RWPE1 (cell line): ENCODE data around the gene CACFD1.

ENCODE experiments used
- CTCF ChIA-PET: fragments of 350-600 bp; sonication (Branson Sonifier 250); formaldehyde crosslinking; extraction: SDS; loops from one replicate; lab custom pipeline; 2021; lab: Yijun Ruan, JAX
- POLR2A ChIA-PET: fragments of 400-600 bp; formaldehyde crosslinking; extraction: SDS; loops from one replicate; lab custom pipeline; 2020; ENCODE audit warnings: antibody characterized with exemption; ENCODE audit not compliant: low non-redundant PET; lab: Yijun Ruan, JAX
- DNase-seq: peaks from one replicate; pipeline ENCODE4 v3.0.0; 2012; ENCODE audit warnings: low spot score
- H3K27ac ChIP-seq: fragments of 450-650 bp; 2 replicates; pipeline ENCODE4 v1.5.1; 2017
- CTCF ChIP-seq: fragments of 450-650 bp; conservative IDR thresholded peaks from 2 replicates; pipeline ENCODE4 v1.5.1; 2017; ENCODE audit warnings: low read depth, mild to moderate bottlenecking

The CACFD1 gene

DNA sequence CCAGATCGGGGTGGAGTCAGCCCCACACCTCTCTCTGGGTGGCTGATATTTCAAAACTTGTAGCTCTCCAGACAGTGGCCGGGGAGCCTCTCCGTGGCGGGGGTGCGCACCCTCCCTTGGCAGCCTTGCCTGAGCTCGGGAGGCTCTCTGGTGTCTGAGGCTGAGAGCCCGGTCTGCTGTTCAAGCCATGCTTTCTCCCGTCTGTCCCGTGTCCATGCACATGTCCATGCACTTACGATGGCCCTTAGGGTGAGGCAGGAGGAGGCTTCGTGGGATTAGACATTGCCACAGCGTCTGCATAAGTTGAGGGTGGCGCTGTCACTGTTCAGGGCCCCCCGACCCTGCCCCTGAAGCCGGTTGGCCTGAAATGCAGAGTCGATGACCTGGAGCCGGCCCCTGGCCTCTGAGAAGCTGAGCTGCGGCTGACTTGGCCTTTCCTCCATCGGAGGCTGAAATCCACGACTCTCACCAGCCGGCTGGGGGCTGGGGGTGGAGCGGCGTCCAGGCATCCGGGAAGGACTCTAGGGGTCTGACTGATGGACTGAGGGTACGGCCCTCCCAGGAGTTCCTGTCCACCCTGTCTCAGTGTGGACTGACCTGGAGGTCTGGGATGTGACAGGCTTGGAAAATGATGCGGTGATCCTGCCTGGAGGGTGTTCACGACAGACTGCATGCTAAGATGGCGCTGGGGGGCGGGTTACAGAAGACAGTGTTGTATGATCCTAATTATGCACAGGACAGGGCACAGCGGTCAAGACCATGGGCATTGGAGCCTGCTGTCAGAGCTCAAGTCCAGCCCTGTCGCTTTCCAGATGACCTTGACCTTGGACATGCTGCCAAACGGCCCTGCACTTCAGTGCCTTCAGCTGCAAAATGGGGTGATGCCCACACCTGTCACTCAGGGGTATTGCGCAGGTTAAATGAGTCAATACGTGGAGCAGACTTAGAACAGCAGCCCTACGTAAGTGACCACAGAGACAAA is 37.4 kb downstream of the CACFD1 start:
- no peak overlapping the region for H3K27ac ChIP-seq
- no peak for TF ChIP-seq CTCF
- ChIA-PET POLR2A (no interaction called here), CTCF (interaction anchor here (0.6 to 1.2 kb wide), 4 partner anchors 11 to 311 kb away, joined by 3 to 5 read pairs (median 4); no protein-coding TSS in a partner anchor)
- DNase-seq = no peak

DNA sequence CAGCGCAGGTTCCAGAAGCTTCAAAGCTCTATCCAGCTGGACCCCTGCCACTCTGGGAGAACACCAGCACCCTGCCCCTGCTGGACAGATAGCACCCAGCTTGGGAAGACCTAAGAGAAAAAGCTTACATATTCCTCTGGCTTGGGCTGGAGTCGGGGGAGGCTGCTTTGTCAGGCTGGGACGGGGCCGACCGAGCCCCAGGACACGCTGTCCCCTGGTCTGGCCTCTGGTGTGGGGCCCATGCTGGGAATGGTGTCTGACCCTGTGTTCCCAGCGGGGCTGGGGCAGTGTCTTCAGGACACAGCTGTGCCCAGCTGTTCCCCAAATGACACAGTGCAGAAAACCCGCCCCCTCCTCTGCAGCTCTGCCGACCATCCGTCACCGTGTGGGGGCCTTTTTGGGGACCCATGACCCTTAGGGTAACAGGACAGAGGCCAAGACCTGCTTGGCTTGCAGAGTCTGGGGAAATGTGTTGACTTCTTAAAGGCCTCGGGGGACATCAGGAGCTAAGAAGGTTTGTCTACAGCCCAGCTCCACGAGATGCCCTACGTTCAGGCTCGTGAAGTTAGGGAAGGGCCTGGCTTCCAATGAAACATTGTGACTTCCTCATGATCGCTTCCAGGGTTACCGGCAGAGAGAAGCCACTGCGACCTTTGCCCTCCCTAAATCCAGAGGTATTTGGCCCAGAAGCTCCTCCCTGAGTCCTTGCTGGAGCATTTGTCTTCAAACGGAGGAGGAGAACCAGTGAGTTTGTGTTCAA is 39.5 kb downstream of the CACFD1 start:
- DNase-seq = no peak
- CTCF ChIA-PET = interaction anchor here (0.6 to 1.6 kb wide), 5 partner anchors 13 to 502 kb away, joined by 3 to 6 read pairs (median 4); no protein-coding TSS in a partner anchor
- H3K27ac ChIP-seq = no peak overlapping the region
- no peak for TF ChIP-seq CTCF
- POLR2A ChIA-PET = no interaction called here

DNA sequence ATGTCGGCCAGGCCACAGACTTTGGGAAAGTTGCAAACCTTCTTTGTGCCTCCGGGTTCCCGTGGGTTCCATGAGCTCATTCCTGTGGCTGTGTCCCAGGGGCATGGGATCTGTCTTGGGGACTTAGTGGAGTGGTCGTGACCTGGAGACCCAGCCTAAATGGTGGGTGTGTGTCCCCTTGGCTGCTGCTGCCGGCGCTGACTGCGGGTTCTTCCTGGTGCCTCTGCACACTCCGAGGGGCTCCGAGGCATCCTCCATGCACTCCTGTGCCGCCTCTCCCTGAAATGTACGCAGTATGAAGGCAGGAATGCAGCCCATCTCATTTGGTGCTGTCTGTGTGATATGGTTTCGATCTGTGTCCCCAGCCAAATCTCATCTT is 40.1 kb downstream of the CACFD1 start:
- TF ChIP-seq CTCF = no peak
- DNase-seq = no peak
- H3K27ac ChIP-seq = no peak overlapping the region
- POLR2A ChIA-PET = no interaction called here
- CTCF ChIA-PET = interaction anchor here (0.6 to 1.6 kb wide), 3 partner anchors 13 to 503 kb away, joined by 3 to 5 read pairs (median 4); no protein-coding TSS in a partner anchor

DNA sequence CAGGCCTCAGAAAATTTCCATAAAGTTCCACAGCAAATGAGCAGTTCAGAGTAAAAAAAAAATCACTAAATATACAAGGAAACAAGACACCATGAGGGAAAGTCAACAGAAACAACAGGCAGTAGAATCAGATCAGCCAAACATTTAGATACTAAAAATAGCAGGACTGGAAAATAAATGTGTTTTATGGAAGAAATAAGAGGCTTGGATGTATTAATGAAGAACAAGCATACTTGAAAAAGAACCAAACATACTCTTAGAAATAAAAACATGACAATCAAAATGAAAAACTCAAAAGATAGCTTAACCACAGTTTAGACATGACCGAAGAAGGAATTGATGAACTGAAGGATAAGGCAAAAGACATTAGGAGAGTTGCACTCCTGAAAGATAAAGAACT is 42.3 kb downstream of the CACFD1 start:
- ChIA-PET POLR2A (no interaction called here), CTCF (no interaction called here)
- TF ChIP-seq CTCF = no peak
- DNase-seq = no peak
- H3K27ac ChIP-seq = no peak overlapping the region

DNA sequence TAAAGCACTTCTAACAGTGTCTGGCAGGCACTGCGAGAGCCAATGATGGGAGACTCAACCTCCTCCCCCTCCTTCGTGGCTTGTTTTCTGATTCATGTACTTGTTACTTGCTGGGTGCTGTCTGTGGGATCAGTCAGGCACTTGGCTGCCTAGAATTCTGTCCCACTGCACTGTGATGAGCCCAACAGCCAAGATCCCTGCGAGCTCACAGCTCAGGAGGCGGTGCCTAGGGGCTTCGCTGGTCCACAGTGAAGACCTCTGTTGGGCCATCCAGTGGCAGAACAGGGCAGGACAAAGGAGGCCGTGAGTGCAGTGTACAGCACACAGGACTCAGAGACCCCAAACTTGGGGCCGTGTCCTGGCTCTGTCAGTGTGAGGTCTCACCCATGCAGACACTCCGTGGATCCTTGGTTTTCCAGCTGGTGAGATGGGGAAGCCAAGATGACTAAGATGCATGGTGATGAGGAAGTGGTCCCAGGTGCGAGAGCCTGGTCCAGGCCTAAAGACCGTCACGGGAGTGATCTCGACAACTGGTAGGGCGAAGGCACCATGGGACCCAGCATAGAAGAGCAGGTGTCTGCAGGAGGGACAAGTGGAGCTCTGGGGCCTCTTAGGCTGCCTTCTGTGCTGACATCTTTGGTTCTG is 45.5 kb downstream of the CACFD1 start:
- no peak for DNase-seq
- POLR2A ChIA-PET = interaction anchor here (0.6 kb wide), 1 partner anchor 472 kb away, joined by 8 read pairs; no protein-coding TSS in a partner anchor
- CTCF ChIA-PET = interaction anchor here (0.5 kb wide), 1 partner anchor 11 kb away, joined by 3 read pairs; no protein-coding TSS in a partner anchor
- H3K27ac ChIP-seq = no peak overlapping the region
- TF ChIP-seq CTCF = no peak
